Measurements from ENCODE around the gene COL15A1. TPM values are rescaled to one million over a fixed set of nuclear protein-coding genes. Genes with fewer than 3 reads are reported as not detected.

COL15A1 gene
- polyA plus RNA-seq, 1 donor (not counting 4 experiments of a cell fraction or from before 2014, with no cell fraction given) = not detected

DNA sequence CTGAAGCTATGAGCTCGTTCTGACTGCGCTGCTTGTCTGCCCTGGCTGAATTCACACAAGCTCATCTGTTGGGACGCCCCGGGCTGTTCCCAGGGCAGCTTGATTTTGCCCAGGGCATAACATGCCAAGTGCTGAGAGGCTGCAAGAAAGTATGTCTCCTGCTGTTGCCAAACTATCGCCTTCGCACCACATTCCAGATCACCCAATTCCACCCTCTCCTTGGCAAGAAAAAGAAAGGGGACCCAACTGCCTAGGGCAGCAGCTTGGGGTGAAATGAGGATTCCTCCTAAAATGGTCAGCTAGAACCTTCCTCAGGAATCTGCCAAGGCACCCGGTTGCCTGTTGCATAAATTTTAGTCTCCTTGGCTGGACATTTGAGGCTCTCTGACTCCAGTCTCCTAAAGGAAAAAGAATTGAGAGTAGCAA is 21.2 kb downstream of the COL15A1 start:
- dilution Hi-C loops (cut with MboI; ENCODE audit: extremely low pct_ligation_motif_present, low sequenced_read_pairs) = no loop called here
- Histone ChIP-seq H3K27ac (ENCODE audit: control insufficient read depth, insufficient read depth, low read length) (no peak overlapping the region), H3K9me3 (ENCODE audit: control insufficient read depth, low read depth, low read length) (no peaks in the 10 kb centered on the region), H3K79me2 (ENCODE audit: control insufficient read depth, insufficient read depth, low read length) (no peaks in the 10 kb centered on the region), H3K4me1 (ENCODE audit: control insufficient read depth, extremely low read depth, insufficient read depth, low read length) (no peaks in the 10 kb centered on the region), H3K36me3 (ENCODE audit: control insufficient read depth in 2 of 2, extremely low read depth in 1 of 2, insufficient read depth in 2 of 2, low read length in 2 of 2) (no peaks in the 10 kb centered on the region), H3K9me1 (ENCODE audit: control insufficient read depth, extremely low read depth, insufficient read depth, low read length) (no peaks in the 10 kb centered on the region), H3K4me3 (ENCODE audit: control insufficient read depth in 2 of 3, extremely low read depth in 1 of 3, insufficient read depth in 2 of 3, low read depth in 1 of 3, low read length in 3 of 3) (no peak overlapping the region), H3K27me3 (ENCODE audit: control insufficient read depth, extremely low read depth, insufficient read depth, low read length) (peaks cover 8% of the 10 kb centered on the region), H3K4me2 (ENCODE audit: control insufficient read depth, extremely low read depth, insufficient read depth, low read depth, low read length) (no peak overlapping the region), H4K20me1 (ENCODE audit: control insufficient read depth, extremely low read depth, insufficient read depth, low read length) (no peaks in the 10 kb centered on the region), H3K9ac (ENCODE audit: control insufficient read depth, extremely low read depth, insufficient read depth, low read length) (no peak overlapping the region), H2AFZ (ENCODE audit: control insufficient read depth, low read length) (no peak overlapping the region)
- DNase-seq (ENCODE audit: low read depth, low spot score) (no peak), FAIRE-seq (no peak)
- TF ChIP-seq EZH2 (IDR thresholded peaks at IDR 0.05; ENCODE audit: low read length) = no peak
- TF ChIP-seq, protein P1, sequence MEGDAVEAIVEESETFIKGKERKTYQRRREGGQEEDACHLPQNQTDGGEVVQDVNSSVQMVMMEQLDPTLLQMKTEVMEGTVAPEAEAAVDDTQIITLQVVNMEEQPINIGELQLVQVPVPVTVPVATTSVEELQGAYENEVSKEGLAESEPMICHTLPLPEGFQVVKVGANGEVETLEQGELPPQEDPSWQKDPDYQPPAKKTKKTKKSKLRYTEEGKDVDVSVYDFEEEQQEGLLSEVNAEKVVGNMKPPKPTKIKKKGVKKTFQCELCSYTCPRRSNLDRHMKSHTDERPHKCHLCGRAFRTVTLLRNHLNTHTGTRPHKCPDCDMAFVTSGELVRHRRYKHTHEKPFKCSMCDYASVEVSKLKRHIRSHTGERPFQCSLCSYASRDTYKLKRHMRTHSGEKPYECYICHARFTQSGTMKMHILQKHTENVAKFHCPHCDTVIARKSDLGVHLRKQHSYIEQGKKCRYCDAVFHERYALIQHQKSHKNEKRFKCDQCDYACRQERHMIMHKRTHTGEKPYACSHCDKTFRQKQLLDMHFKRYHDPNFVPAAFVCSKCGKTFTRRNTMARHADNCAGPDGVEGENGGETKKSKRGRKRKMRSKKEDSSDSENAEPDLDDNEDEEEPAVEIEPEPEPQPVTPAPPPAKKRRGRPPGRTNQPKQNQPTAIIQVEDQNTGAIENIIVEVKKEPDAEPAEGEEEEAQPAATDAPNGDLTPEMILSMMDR (optimal IDR thresholded peaks at IDR 0.05 in 1 of 3, IDR thresholded peaks at IDR 0.05 in 1 of 3, conservative IDR thresholded peaks at IDR 0.05 in 1 of 3; ENCODE audit: extremely low read depth in 1 of 3, insufficient read depth in 2 of 3, low read length in 3 of 3) = no peak

DNA sequence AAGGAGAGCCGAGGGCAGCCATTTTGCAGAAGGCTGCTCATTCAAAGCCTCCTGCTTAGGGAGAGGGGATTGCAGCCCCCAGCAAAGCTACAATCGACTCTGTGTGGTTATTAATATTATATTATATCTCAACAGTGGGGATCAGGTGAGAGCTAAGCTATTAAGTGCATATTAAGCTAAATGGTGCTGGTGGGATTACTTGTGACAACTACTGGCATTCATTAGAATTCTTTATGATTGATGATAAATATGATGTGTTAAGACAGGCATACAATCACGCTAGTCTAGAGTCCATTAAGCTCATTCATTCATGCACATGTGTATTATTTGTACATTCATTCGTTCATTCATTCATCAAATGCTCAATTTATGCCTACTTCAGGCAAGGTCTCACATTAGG is 23.0 kb downstream of the COL15A1 start:
- FAIRE-seq (no peak), DNase-seq (ENCODE audit: low read depth, low spot score) (no peak)
- no peaks in the 10 kb centered on the region for H3K36me3 ChIP-seq (ENCODE audit: control insufficient read depth in 2 of 2, extremely low read depth in 1 of 2, insufficient read depth in 2 of 2, low read length in 2 of 2)
- H3K9me3 ChIP-seq (ENCODE audit: control insufficient read depth, low read depth, low read length) = no peaks in the 10 kb centered on the region
- no peak overlapping the region for H3K27ac ChIP-seq (ENCODE audit: control insufficient read depth, insufficient read depth, low read length)
- H3K79me2 ChIP-seq (ENCODE audit: control insufficient read depth, insufficient read depth, low read length) = no peaks in the 10 kb centered on the region
- no peaks in the 10 kb centered on the region for H4K20me1 ChIP-seq (ENCODE audit: control insufficient read depth, extremely low read depth, insufficient read depth, low read length)
- H3K4me3 ChIP-seq (ENCODE audit: control insufficient read depth in 2 of 3, extremely low read depth in 1 of 3, insufficient read depth in 2 of 3, low read depth in 1 of 3, low read length in 3 of 3) = no peak overlapping the region
- no peak overlapping the region for H3K9ac ChIP-seq (ENCODE audit: control insufficient read depth, extremely low read depth, insufficient read depth, low read length)
- H3K4me2 ChIP-seq (ENCODE audit: control insufficient read depth, extremely low read depth, insufficient read depth, low read depth, low read length) = no peak overlapping the region
- H3K9me1 ChIP-seq (ENCODE audit: control insufficient read depth, extremely low read depth, insufficient read depth, low read length) = no peaks in the 10 kb centered on the region
- no peak overlapping the region for H2AFZ ChIP-seq (ENCODE audit: control insufficient read depth, low read length)
- TF ChIP-seq, protein P1 (optimal IDR thresholded peaks at IDR 0.05 in 1 of 3, IDR thresholded peaks at IDR 0.05 in 1 of 3, conservative IDR thresholded peaks at IDR 0.05 in 1 of 3; ENCODE audit: extremely low read depth in 1 of 3, insufficient read depth in 2 of 3, low read length in 3 of 3) = no peak
- no peak for TF ChIP-seq EZH2 (IDR thresholded peaks at IDR 0.05; ENCODE audit: low read length)
- peaks cover 4% of the 10 kb centered on the region for H3K4me1 ChIP-seq (ENCODE audit: control insufficient read depth, extremely low read depth, insufficient read depth, low read length)
- dilution Hi-C loops (cut with MboI; ENCODE audit: extremely low pct_ligation_motif_present, low sequenced_read_pairs) = no loop called here
- H3K27me3 ChIP-seq (ENCODE audit: control insufficient read depth, extremely low read depth, insufficient read depth, low read length) = peaks cover 5% of the 10 kb centered on the region
